ENCODE data around the gene TRIM72.

The TRIM72 gene

DNA sequence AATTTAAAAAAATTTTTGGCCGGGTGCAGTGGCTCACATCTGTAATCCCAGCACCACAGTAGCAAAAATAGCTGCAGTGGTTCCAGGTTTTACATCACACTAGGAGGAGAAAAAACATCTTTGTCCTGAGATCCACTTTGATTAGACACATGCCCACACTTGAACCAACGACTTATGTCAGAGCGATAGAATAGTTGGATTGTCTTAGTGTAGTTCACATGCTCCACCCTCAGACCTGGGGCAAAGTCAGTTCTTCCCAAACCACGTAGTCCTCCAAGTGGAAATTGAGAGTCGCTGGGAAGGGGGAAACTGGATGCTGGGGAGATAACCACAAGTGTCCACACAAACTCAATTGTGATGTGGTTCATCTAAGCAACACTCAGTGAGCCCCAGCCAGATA lies 34.4 kb downstream of the TRIM72 start:
- TF ChIP-seq, protein P1, sequence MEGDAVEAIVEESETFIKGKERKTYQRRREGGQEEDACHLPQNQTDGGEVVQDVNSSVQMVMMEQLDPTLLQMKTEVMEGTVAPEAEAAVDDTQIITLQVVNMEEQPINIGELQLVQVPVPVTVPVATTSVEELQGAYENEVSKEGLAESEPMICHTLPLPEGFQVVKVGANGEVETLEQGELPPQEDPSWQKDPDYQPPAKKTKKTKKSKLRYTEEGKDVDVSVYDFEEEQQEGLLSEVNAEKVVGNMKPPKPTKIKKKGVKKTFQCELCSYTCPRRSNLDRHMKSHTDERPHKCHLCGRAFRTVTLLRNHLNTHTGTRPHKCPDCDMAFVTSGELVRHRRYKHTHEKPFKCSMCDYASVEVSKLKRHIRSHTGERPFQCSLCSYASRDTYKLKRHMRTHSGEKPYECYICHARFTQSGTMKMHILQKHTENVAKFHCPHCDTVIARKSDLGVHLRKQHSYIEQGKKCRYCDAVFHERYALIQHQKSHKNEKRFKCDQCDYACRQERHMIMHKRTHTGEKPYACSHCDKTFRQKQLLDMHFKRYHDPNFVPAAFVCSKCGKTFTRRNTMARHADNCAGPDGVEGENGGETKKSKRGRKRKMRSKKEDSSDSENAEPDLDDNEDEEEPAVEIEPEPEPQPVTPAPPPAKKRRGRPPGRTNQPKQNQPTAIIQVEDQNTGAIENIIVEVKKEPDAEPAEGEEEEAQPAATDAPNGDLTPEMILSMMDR (IDR thresholded peaks at IDR 0.05; ENCODE audit: control insufficient read depth, extremely low read depth, insufficient read depth): no peak
- no peak overlapping the region for H3K4me3 ChIP-seq (ENCODE audit: low read depth, low read length)
- DNase-seq (ENCODE audit: low read depth): no peak

DNA sequence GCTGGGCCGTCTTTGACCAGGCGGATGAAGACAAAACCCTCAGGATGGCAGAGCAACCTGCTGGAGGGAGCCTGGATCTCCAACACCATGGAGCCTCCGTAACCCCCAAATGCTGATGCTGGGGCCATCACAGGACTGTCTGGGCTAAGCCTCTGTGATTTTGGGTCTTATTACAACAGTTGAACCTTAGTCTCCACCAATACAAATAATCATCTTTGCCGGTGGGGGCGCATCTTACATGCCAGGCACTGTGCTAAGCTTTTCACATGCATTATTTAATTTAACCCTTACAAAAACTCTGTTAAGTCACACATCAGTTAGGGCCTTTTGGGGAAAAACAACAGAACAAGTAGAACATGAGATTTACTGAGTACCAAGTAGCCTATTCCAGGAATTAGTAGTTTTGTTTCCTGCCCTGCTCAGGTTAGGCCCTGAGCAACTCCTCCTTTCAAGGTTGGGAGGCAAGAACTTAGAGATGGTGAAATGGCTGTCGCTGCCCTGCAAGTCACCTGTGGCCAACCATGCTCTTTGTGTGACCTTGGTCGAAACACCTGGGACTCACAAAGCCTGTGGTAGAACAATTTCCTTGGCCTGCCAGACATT lies 37.0 kb downstream of the TRIM72 start:
- TF ChIP-seq, protein P1 (IDR thresholded peaks at IDR 0.05; ENCODE audit: control insufficient read depth, extremely low read depth, insufficient read depth): no peak
- no peak for DNase-seq (ENCODE audit: low read depth)
- H3K4me3 ChIP-seq (ENCODE audit: low read depth, low read length): no peak overlapping the region

DNA sequence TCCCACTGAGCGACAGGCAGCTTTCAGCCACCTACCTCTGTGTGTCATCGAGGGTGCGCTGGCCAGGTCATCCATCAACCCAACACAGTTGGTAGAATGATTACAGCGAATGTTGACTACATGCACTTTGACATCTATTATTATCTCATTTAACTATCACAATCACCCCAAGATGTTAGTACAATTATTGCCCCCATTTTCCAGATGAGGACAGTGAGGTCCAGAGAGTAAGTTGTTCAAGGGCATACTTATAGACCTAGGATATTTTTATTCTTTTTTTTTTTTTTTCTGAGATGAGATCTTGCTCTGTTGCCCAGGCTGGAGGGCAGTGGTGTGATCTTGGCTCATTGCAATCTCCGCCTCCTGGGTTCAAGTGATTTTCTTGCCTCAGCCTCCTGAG lies 37.5 kb downstream of the TRIM72 start:
- no peak overlapping the region for H3K4me3 ChIP-seq (ENCODE audit: low read depth, low read length)
- TF ChIP-seq, protein P1 (IDR thresholded peaks at IDR 0.05; ENCODE audit: control insufficient read depth, extremely low read depth, insufficient read depth): no peak
- no peak for DNase-seq (ENCODE audit: low read depth)

DNA sequence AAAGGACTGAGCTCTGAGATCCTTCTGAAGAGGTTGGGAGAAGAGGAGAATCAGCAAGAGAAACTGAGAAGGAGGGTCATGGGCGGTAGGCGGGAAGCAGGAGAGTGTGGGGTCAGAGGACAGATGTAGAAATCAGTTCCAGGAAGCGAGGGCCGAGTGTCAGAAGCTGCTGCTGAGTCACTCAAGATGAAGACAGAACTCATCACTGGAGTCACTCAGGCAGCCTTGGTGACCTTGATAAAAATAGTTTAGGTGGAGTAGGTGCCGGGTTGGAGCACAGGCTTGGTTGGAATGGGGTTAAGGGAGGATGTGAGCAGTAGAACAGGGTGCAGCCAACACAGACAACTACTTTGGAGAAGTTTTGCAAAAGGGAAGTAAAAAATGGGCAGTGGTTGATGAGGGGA lies 39.7 kb downstream of the TRIM72 start:
- no peak for DNase-seq (ENCODE audit: low read depth)
- TF ChIP-seq, protein P1 (IDR thresholded peaks at IDR 0.05; ENCODE audit: control insufficient read depth, extremely low read depth, insufficient read depth): no peak
- H3K4me3 ChIP-seq (ENCODE audit: low read depth, low read length): no peak overlapping the region

DNA sequence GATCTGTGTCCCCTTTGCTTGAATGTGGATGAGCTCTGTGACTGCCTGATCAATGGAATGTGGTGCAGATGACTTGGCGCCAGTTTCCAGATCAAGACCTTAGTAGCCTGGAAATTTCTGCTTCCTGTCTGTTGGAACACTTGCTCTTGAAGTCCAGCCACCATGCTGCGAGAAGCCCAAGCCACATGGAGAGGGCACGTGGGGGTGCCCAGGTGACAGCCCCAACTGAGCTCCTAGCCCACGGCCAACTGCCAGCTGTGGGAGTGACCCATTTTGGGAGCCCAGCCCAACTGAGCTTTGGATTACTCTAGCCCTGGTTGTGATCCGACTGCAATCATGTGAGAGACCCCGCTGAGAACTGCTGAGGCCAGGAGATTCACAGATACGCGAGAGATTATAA lies 42.5 kb downstream of the TRIM72 start:
- H3K4me3 ChIP-seq (ENCODE audit: low read depth, low read length): no peak overlapping the region
- no peak for DNase-seq (ENCODE audit: low read depth)
- TF ChIP-seq, protein P1 (IDR thresholded peaks at IDR 0.05; ENCODE audit: control insufficient read depth, extremely low read depth, insufficient read depth): no peak

DNA sequence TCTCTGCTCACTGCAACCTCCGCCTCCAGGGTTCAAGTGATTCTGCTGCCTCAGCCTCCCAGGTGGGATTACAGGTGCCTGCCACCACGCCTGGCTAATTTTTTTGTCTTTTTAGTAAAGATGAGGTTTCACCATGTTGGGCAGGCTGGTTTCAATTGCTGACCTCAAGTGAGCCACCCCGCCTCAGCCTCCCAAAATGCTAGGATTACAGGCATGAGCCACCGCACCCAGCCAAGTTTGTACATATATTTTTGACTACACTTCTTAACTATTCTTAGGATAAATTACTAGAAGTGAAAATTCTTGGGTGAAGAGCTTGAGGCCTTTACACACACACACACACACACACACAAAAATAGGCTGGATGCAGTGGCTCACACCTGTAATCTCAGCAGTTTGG lies 44.4 kb downstream of the TRIM72 start:
- DNase-seq (ENCODE audit: low read depth): no peak
- H3K4me3 ChIP-seq (ENCODE audit: low read depth, low read length): no peak overlapping the region
- TF ChIP-seq, protein P1 (IDR thresholded peaks at IDR 0.05; ENCODE audit: control insufficient read depth, extremely low read depth, insufficient read depth): no peak

Measured in LNCaP clone FGC (cell line).